CD4-positive, alpha-beta T cell (primary cell): ENCODE measurements around the gene PCF11. TPM values are rescaled to one million over a fixed set of nuclear protein-coding genes. Genes with fewer than 3 reads are reported as not detected.

Experiments used
- ATAC-seq: fragments of 200-7000 bp; cut with Tn5 transposase; one replicate; pipeline ENCODE4 v1.10.0; 2022; ENCODE audit warnings: mild to moderate bottlenecking; ENCODE audit not compliant: poor library complexity
- CTCF ChIA-PET: fragments of 350-600 bp; sonication (Branson Sonifier 250); formaldehyde crosslinking; loops from one replicate; lab custom pipeline; 2021; ENCODE audit warnings: antibody characterized with exemption, inconsistent platforms; lab: Charles Lee
- POLR2A ChIA-PET: fragments of 350-600 bp; sonication (Branson Sonifier 250); formaldehyde crosslinking; loops from one replicate; lab custom pipeline; 2021; ENCODE audit warnings: antibody characterized with exemption, inconsistent platforms; lab: Charles Lee
- DNase-seq, 14 experiments: peaks; one replicate each; pipeline ENCODE4 v3.0.0-alpha.2; 2013 to 2020; ENCODE audit warnings: mixed read lengths in 2 of 14
- H3K27ac ChIP-seq, 2 donors: one replicate each; pipeline versions ENCODE4 v1.5.1 to v1.7.0; 2013; ENCODE audit warnings: low read length in 2 of 2, low read depth in 1 of 2, mild to moderate bottlenecking in 1 of 2
- H3K27me3 ChIP-seq, 2 experiments: 1 replicate in 1 of 2; 2 replicates in 1 of 2; pipeline versions ENCODE4 v1.6.1 to v1.7.0; 2013; ENCODE audit warnings: low read length in 2 of 2, control low read depth in 1 of 2, mild to moderate bottlenecking in 1 of 2, moderate library complexity in 1 of 2; ENCODE audit not compliant: insufficient read depth in 2 of 2, control insufficient read depth in 1 of 2
- H3K36me3 ChIP-seq: one replicate; pipeline ENCODE4 v1.6.1; 2013; ENCODE audit warnings: low read length, control low read depth; ENCODE audit not compliant: insufficient read depth
- H3K4me1 ChIP-seq: one replicate; pipeline ENCODE4 v1.6.1; 2013; ENCODE audit warnings: low read length, control low read depth; ENCODE audit not compliant: insufficient read depth
- H3K4me3 ChIP-seq: one replicate; pipeline ENCODE4 v1.5.1; 2013; ENCODE audit warnings: mild to moderate bottlenecking, low read length, moderate library complexity
- H3K9me3 ChIP-seq, 2 experiments: 1 replicate in 1 of 2; 2 replicates in 1 of 2; pipeline versions ENCODE4 v1.6.1 to v1.7.0; 2013; ENCODE audit warnings: low read length in 2 of 2, mild to moderate bottlenecking in 2 of 2, control low read depth in 1 of 2, moderate library complexity in 1 of 2; ENCODE audit not compliant: control insufficient read depth in 1 of 2, insufficient read depth in 1 of 2
- H3K27ac Mint-ChIP-seq: one replicate; pipeline ENCODE4 v1.8.0; 2020; ENCODE audit warnings: mixed read lengths
- H3K27me3 Mint-ChIP-seq: one replicate; pipeline ENCODE4 v1.8.0; 2021; ENCODE audit warnings: mixed read lengths
- H3K36me3 Mint-ChIP-seq: one replicate; pipeline ENCODE4 v1.8.0; 2021; ENCODE audit warnings: low read depth, mixed read lengths
- H3K4me1 Mint-ChIP-seq: one replicate; pipeline ENCODE4 v1.8.0; 2021; ENCODE audit warnings: low read depth, mixed read lengths
- H3K4me3 Mint-ChIP-seq: one replicate; pipeline ENCODE4 v1.8.0; 2020; ENCODE audit warnings: mild to moderate bottlenecking, mixed read lengths
- H3K9me3 Mint-ChIP-seq: one replicate; pipeline ENCODE4 v1.8.0; 2020; ENCODE audit warnings: mixed read lengths
- CTCF ChIP-seq: fragments of 200-600 bp; IDR thresholded peaks from one replicate; pipeline ENCODE4 v1.8.0; 2022; ENCODE audit warnings: antibody characterized with exemption, mild to moderate bottlenecking
- intact Hi-C, 2 experiments: fragments of 100-400 bp; cut with DNase I in 1 of 2; cut with micrococcal nuclease in 1 of 2; formaldehyde crosslinking; loops; one replicate each; pipeline versions ENCODE4 v1.15.1 to v1.9.0; 2023 to 2025; cut with DNase I, micrococcal nuclease
- total RNA-seq, 174 experiments: library from RNA in 2 of 174; stranded (reverse) in 2 of 174; gene quantifications; one replicate each; pipeline ENCODE4 v1.2.3 and lab custom pipeline; 2021 to 2026

The PCF11 gene
- total RNA-seq, 2 experiments from 2014 or later: 119 to 124 TPM

- Histone ChIP-seq H3K4me1 (peaks cover 28% of the 10 kb centered on the region), H3K27ac (peak overlapping the region in 1 of 2 donors; percentile 38), H3K36me3 (no peaks in the 10 kb centered on the region), H3K9me3 (no peaks in the 10 kb centered on the region), H3K27me3 (no peaks in the 10 kb centered on the region), H3K4me3 (no peak overlapping the region)
- ATAC-seq (peak; percentile 62), DNase-seq (peak in 1 of 14 experiments; percentile 13)
- Mint-ChIP-seq H3K4me3 (no peak overlapping the region), H3K27me3 (no peaks in the 10 kb centered on the region), H3K36me3 (no peaks in the 10 kb centered on the region), H3K27ac (peak overlapping the region; percentile 57), H3K9me3 (no peaks in the 10 kb centered on the region), H3K4me1 (peaks cover 48% of the 10 kb centered on the region)
- TF ChIP-seq CTCF: no peak
- ChIA-PET POLR2A (interaction anchor here (2.1 kb wide), 1 partner anchor 34 kb away, joined by 13 read pairs; the partner anchor contains the start of gene PCF11), CTCF (no interaction called here)
- intact Hi-C loops: no loop called here
Measured at GRCh38 chr11:83122766-83123165, 34.2 kb upstream of the PCF11 start.

- Mint-ChIP-seq H3K4me3 (no peak overlapping the region), H3K36me3 (no peaks in the 10 kb centered on the region), H3K9me3 (no peaks in the 10 kb centered on the region), H3K4me1 (peaks cover 30% of the 10 kb centered on the region), H3K27ac (no peak overlapping the region), H3K27me3 (no peaks in the 10 kb centered on the region)
- no peak for DNase-seq
- ATAC-seq: no peak
- Histone ChIP-seq H3K27ac (no peak overlapping the region), H3K36me3 (no peaks in the 10 kb centered on the region), H3K9me3 (no peaks in the 10 kb centered on the region), H3K4me1 (peaks cover 18% of the 10 kb centered on the region), H3K4me3 (no peak overlapping the region), H3K27me3 (no peaks in the 10 kb centered on the region)
- intact Hi-C loops: no loop called here
- POLR2A ChIA-PET: interaction anchor here (0.6 to 2.1 kb wide), 3 partner anchors 32 to 701 kb away, joined by 3 to 13 read pairs (median 4); partner anchors contain the start of genes PCF11 and RAB30
- no peak for TF ChIP-seq CTCF
- CTCF ChIA-PET: no interaction called here
Measured at GRCh38 chr11:83124636-83125424, 32.1 kb upstream of the PCF11 start.

- peaks cover 15% of the 10 kb centered on the region for H3K4me1 ChIP-seq
- H3K27ac ChIP-seq: no peak overlapping the region
- no peak overlapping the region for H3K27ac Mint-ChIP-seq
- no peaks in the 10 kb centered on the region for H3K9me3 ChIP-seq
- TF ChIP-seq CTCF: no peak
- no peak for ATAC-seq
- intact Hi-C loops: no loop called here
- peaks cover 22% of the 10 kb centered on the region for H3K4me1 Mint-ChIP-seq
- H3K36me3 Mint-ChIP-seq: no peaks in the 10 kb centered on the region
- H3K4me3 Mint-ChIP-seq: no peak overlapping the region
- no peaks in the 10 kb centered on the region for H3K27me3 Mint-ChIP-seq
- ChIA-PET CTCF (no interaction called here), POLR2A (no interaction called here)
- no peak for DNase-seq
- H3K36me3 ChIP-seq: no peaks in the 10 kb centered on the region
- H3K9me3 Mint-ChIP-seq: no peaks in the 10 kb centered on the region
- no peak overlapping the region for H3K4me3 ChIP-seq
- H3K27me3 ChIP-seq: no peaks in the 10 kb centered on the region
Measured at GRCh38 chr11:83125577-83125976, 31.4 kb upstream of the PCF11 start.
